GM18498 (cell line): Measurements from ENCODE around the gene RCVRN.

Experiments
- ATAC-seq: cut with Tn5 transposase; IDR thresholded peaks from one replicate; pipeline ENCODE4 v1.9.1; 2021; ENCODE audit warnings: mild to moderate bottlenecking, moderate library complexity; ENCODE audit not compliant: unreplicated experiment

Gene RCVRN

DNA sequence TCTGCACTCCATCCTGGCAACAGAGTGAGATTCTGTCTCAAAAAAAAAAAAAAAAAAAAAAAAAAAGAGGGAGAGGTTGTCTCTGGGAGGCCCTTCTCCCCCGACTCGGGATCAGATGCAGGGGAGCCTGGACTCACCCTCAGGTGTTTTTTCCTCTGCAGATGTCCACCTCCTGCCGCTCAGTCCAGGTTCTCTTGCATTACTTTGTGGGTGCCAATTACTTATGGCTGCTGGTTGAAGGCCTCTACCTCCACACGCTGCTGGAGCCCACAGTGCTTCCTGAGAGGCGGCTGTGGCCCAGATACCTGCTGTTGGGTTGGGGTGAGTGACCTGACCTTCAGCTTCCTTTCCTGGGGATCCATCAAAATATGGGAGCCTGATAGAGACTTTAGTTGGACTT is 45.3 kb downstream of the RCVRN start:
- no peak for ATAC-seq

DNA sequence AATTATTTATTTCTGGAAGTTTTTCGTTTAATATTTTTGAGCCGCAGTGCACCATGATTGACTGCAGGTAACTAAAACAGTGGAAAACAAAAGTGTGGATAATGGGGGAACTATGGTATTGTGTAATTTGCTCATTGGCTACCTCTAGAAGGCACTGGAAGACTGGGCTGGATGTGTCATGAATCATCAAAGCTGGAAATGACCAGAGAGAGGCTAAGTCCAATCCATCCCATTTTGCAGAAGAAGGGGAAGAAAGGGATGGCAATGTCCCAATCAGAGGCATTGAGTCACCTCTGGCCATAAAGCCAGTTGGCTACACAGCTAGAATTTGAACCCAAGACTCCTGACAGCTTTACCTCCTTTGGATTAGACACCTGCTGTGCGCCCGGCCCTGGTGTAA is 50.0 kb downstream of the RCVRN start:
- ATAC-seq = no peak

DNA sequence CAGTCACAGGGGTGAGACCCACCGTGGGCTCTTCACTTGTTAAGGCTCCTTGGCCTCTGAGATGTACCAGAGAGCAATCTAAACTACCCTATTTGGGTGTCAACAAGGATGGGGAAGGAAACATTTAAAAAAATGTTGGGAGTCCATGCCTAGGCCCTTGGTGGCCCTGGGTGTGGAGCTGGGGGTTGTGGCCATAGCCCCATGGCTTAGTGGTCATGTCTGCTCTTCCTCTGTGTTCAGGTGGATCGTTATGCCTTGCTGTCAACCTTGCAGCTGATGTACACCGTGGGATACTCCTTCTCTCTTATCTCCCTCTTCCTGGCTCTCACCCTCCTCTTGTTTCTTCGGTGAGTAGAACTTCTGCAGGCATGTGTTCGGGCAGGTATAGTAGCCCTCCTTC is 50.8 kb downstream of the RCVRN start:
- ATAC-seq = no peak

DNA sequence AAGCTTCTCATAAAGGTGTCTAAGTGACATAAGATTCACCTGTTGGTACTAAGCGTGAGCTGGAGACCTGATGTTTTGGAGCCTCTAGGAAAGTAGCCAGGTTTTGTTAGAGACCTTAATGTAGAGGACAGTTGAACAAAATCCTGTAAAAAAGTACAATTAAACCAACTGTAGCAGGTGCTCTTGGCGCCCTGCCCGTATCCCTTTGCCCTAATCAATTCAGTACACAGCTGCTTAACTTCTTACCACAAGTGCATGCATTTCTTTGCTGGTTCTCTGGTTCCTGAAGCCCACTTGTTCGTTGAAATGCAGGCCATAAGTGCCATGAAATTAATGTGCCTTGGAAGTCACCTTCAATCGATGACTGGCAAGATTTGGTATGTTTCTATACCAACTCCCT is 54.9 kb downstream of the RCVRN start:
- ATAC-seq = no peak
